ENCODE measurements around the gene NUP37.

DNA sequence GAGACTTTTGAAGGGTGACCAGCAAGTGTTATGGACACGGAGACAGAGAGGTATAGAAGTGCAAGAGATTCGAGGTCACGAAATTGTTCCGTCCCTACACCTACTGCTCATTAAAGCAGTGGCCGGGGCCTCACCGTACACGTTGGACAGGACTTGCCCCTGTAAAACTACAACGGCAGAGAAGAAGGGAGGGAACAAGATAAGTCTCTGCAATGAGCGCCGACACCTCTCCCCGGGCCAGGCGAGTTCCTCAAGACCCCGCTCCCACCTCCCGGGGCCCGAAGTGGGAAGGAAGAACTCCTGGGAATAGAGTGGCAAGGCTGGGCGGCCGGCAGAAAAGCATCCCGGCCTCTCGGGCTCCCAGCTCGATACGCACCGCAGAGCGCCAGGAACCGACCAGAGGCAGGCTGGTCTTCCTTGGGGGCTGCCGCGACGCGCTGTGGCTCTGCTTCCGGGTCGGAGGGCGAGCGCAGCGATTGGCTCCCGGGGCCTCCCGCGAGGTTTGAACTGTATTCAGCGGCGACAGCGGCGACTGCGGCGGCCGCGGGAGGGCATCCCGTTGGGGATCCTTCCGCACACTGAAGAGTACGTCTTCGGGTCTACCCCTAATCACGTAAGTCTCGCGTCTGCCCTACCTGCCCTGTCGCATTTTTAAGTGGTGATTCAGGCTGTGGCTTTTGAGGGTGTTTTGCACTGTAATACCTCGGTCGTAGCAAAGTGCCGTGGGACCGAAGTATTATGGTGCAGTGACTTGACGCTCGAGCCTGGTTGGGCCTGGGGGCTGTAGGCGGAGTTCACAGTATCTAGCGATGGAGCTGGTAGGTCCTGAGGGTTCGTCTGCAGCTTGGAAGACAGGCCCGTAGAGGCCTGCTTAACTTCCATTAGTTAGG lies at the start of gene NUP37, which contains the start of gene PARPBP:
- TF ChIP-seq, protein P1, sequence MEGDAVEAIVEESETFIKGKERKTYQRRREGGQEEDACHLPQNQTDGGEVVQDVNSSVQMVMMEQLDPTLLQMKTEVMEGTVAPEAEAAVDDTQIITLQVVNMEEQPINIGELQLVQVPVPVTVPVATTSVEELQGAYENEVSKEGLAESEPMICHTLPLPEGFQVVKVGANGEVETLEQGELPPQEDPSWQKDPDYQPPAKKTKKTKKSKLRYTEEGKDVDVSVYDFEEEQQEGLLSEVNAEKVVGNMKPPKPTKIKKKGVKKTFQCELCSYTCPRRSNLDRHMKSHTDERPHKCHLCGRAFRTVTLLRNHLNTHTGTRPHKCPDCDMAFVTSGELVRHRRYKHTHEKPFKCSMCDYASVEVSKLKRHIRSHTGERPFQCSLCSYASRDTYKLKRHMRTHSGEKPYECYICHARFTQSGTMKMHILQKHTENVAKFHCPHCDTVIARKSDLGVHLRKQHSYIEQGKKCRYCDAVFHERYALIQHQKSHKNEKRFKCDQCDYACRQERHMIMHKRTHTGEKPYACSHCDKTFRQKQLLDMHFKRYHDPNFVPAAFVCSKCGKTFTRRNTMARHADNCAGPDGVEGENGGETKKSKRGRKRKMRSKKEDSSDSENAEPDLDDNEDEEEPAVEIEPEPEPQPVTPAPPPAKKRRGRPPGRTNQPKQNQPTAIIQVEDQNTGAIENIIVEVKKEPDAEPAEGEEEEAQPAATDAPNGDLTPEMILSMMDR (conservative IDR thresholded peaks at IDR 0.05; ENCODE audit: low read length), result no peak
- no peak for TF ChIP-seq EZH2phosphoT487 (IDR thresholded peaks at IDR 0.05; ENCODE audit: borderline replicate concordance)
